ENCODE measurements around the gene RIN2.

RIN2 gene

GRCh38 chr20:19725373-19725772, 32.7 kb upstream of the RIN2 start:
- Histone ChIP-seq H3K9me3 (no peaks in the 10 kb centered on the region), H3K4me1 (no peaks in the 10 kb centered on the region), H3K27me3 (ENCODE audit: low read depth) (no peaks in the 10 kb centered on the region), H3K4me3 (no peak overlapping the region), H3K36me3 (replicated peaks) (no peaks in the 10 kb centered on the region)
- in situ Hi-C loops (cut with MboI; ENCODE audit: low sequenced_read_pairs) = no loop called here
- DNase-seq (ENCODE audit: low spot score in 2 of 2) = no peak

GRCh38 chr20:19725814-19726525, 32.1 kb upstream of the RIN2 start:
- DNase-seq (ENCODE audit: low spot score in 2 of 2) = no peak
- Histone ChIP-seq H3K4me1 (no peaks in the 10 kb centered on the region), H3K9me3 (no peaks in the 10 kb centered on the region)

GRCh38 chr20:19727251-19727847, 30.7 kb upstream of the RIN2 start:
- Histone ChIP-seq H3K4me1 (no peaks in the 10 kb centered on the region), H3K27me3 (ENCODE audit: low read depth) (no peaks in the 10 kb centered on the region), H3K9me3 (no peaks in the 10 kb centered on the region), H3K36me3 (replicated peaks) (no peaks in the 10 kb centered on the region), H3K4me3 (no peak overlapping the region)
- DNase-seq (ENCODE audit: low spot score in 2 of 2) = no peak
- in situ Hi-C loops (cut with MboI; ENCODE audit: low sequenced_read_pairs) = no loop called here

More at GRCh38 chr20:19725814-19726525, 32.1 kb upstream of the RIN2 start:
- Histone ChIP-seq H3K4me3 (no peak overlapping the region), H3K36me3 (replicated peaks) (no peaks in the 10 kb centered on the region), H3K27me3 (ENCODE audit: low read depth) (no peaks in the 10 kb centered on the region)
- in situ Hi-C loops (cut with MboI; ENCODE audit: low sequenced_read_pairs) = no loop called here

GRCh38 chr20:19729672-19730071, 28.4 kb upstream of the RIN2 start:
- in situ Hi-C loops (cut with MboI; ENCODE audit: low sequenced_read_pairs) = no loop called here
- Histone ChIP-seq H3K9me3 (no peaks in the 10 kb centered on the region), H3K36me3 (replicated peaks) (no peaks in the 10 kb centered on the region), H3K27me3 (ENCODE audit: low read depth) (no peaks in the 10 kb centered on the region), H3K4me1 (no peaks in the 10 kb centered on the region), H3K4me3 (no peak overlapping the region)
- no peak for DNase-seq (ENCODE audit: low spot score in 2 of 2)

GRCh38 chr20:19730706-19731105, 27.4 kb upstream of the RIN2 start:
- no peaks in the 10 kb centered on the region for H3K27me3 ChIP-seq (ENCODE audit: low read depth)
- in situ Hi-C loops (cut with MboI; ENCODE audit: low sequenced_read_pairs) = no loop called here
- H3K4me1 ChIP-seq = no peaks in the 10 kb centered on the region
- no peak overlapping the region for H3K4me3 ChIP-seq
- DNase-seq (ENCODE audit: low spot score in 2 of 2) = no peak
- H3K9me3 ChIP-seq = no peaks in the 10 kb centered on the region
- no peaks in the 10 kb centered on the region for H3K36me3 ChIP-seq (replicated peaks)

- Histone ChIP-seq H3K27me3 (ENCODE audit: low read depth) (no peaks in the 10 kb centered on the region), H3K4me3 (no peak overlapping the region), H3K36me3 (replicated peaks) (no peaks in the 10 kb centered on the region), H3K4me1 (no peaks in the 10 kb centered on the region), H3K9me3 (no peaks in the 10 kb centered on the region)
- in situ Hi-C loops (cut with MboI; ENCODE audit: low sequenced_read_pairs) = no loop called here
- no peak for DNase-seq (ENCODE audit: low spot score in 2 of 2)
Observed at GRCh38 chr20:19734811-19735210, 23.2 kb upstream of the RIN2 start.

GRCh38 chr20:19735446-19735845, 22.6 kb upstream of the RIN2 start:
- no peak overlapping the region for H3K4me3 ChIP-seq

GRCh38 chr20:19737025-19737424, 21.0 kb upstream of the RIN2 start:
- H3K9me3 ChIP-seq = no peaks in the 10 kb centered on the region
- no peak for DNase-seq (ENCODE audit: low spot score in 2 of 2)
- in situ Hi-C loops (cut with MboI; ENCODE audit: low sequenced_read_pairs) = no loop called here

More at GRCh38 chr20:19735446-19735845, 22.6 kb upstream of the RIN2 start:
- H3K4me1 ChIP-seq = no peaks in the 10 kb centered on the region
- no peaks in the 10 kb centered on the region for H3K9me3 ChIP-seq
- no peaks in the 10 kb centered on the region for H3K36me3 ChIP-seq (replicated peaks)
- in situ Hi-C loops (cut with MboI; ENCODE audit: low sequenced_read_pairs) = no loop called here
- H3K27me3 ChIP-seq (ENCODE audit: low read depth) = no peaks in the 10 kb centered on the region
- peak; percentile 8 to 36 for DNase-seq (ENCODE audit: low spot score in 2 of 2)

GRCh38 chr20:19738951-19739350, 19.1 kb upstream of the RIN2 start:
- no peaks in the 10 kb centered on the region for H3K9me3 ChIP-seq
- no peak overlapping the region for H3K4me3 ChIP-seq
- no peaks in the 10 kb centered on the region for H3K27me3 ChIP-seq (ENCODE audit: low read depth)
- no peaks in the 10 kb centered on the region for H3K4me1 ChIP-seq
- no peak for DNase-seq (ENCODE audit: low spot score in 2 of 2)
- in situ Hi-C loops (cut with MboI; ENCODE audit: low sequenced_read_pairs) = no loop called here
- no peaks in the 10 kb centered on the region for H3K36me3 ChIP-seq (replicated peaks)

More at GRCh38 chr20:19737025-19737424, 21.0 kb upstream of the RIN2 start:
- H3K36me3 ChIP-seq (replicated peaks) = no peaks in the 10 kb centered on the region
- H3K4me3 ChIP-seq = no peak overlapping the region
- no peaks in the 10 kb centered on the region for H3K4me1 ChIP-seq
- H3K27me3 ChIP-seq (ENCODE audit: low read depth) = no peaks in the 10 kb centered on the region

GRCh38 chr20:19739351-19739750, 18.7 kb upstream of the RIN2 start:
- no peaks in the 10 kb centered on the region for H3K36me3 ChIP-seq (replicated peaks)
- H3K27me3 ChIP-seq (ENCODE audit: low read depth) = no peaks in the 10 kb centered on the region
- no peaks in the 10 kb centered on the region for H3K9me3 ChIP-seq
- DNase-seq (ENCODE audit: low spot score in 2 of 2) = no peak
- H3K4me3 ChIP-seq = no peak overlapping the region
- in situ Hi-C loops (cut with MboI; ENCODE audit: low sequenced_read_pairs) = no loop called here
- H3K4me1 ChIP-seq = no peaks in the 10 kb centered on the region

GRCh38 chr20:19740512-19740911, 17.5 kb upstream of the RIN2 start:
- Histone ChIP-seq H3K36me3 (replicated peaks) (no peaks in the 10 kb centered on the region), H3K27me3 (ENCODE audit: low read depth) (no peaks in the 10 kb centered on the region), H3K9me3 (no peaks in the 10 kb centered on the region), H3K4me1 (no peaks in the 10 kb centered on the region), H3K4me3 (no peak overlapping the region)
- in situ Hi-C loops (cut with MboI; ENCODE audit: low sequenced_read_pairs) = no loop called here
- DNase-seq (ENCODE audit: low spot score in 2 of 2) = no peak

- no peaks in the 10 kb centered on the region for H3K36me3 ChIP-seq (replicated peaks)
- no peak overlapping the region for H3K4me3 ChIP-seq
- no peaks in the 10 kb centered on the region for H3K9me3 ChIP-seq
- no peaks in the 10 kb centered on the region for H3K4me1 ChIP-seq
- no peak for DNase-seq (ENCODE audit: low spot score in 2 of 2)
- in situ Hi-C loops (cut with MboI; ENCODE audit: low sequenced_read_pairs) = no loop called here
- no peaks in the 10 kb centered on the region for H3K27me3 ChIP-seq (ENCODE audit: low read depth)
Observed at GRCh38 chr20:19741924-19742323, 16.1 kb upstream of the RIN2 start.

GRCh38 chr20:19742974-19743639, 15.0 kb upstream of the RIN2 start:
- DNase-seq (ENCODE audit: low spot score in 2 of 2) = no peak
- H3K4me1 ChIP-seq = no peaks in the 10 kb centered on the region
- H3K36me3 ChIP-seq (replicated peaks) = no peaks in the 10 kb centered on the region
- in situ Hi-C loops (cut with MboI; ENCODE audit: low sequenced_read_pairs) = no loop called here
- H3K4me3 ChIP-seq = no peak overlapping the region
- no peaks in the 10 kb centered on the region for H3K9me3 ChIP-seq
- no peaks in the 10 kb centered on the region for H3K27me3 ChIP-seq (ENCODE audit: low read depth)

- H3K4me3 ChIP-seq = no peak overlapping the region
- H3K4me1 ChIP-seq = no peaks in the 10 kb centered on the region
- no peaks in the 10 kb centered on the region for H3K9me3 ChIP-seq
- DNase-seq (ENCODE audit: low spot score in 2 of 2) = no peak
- H3K27me3 ChIP-seq (ENCODE audit: low read depth) = no peaks in the 10 kb centered on the region; the same call in 1 of the 2 replicates
- H3K36me3 ChIP-seq (replicated peaks) = no peaks in the 10 kb centered on the region
- in situ Hi-C loops (cut with MboI; ENCODE audit: low sequenced_read_pairs) = no loop called here
Observed at GRCh38 chr20:19743640-19743995, 14.4 kb upstream of the RIN2 start.

All from HAP-1 (cell line).